ENCODE data around the gene KRT4.

DNA sequence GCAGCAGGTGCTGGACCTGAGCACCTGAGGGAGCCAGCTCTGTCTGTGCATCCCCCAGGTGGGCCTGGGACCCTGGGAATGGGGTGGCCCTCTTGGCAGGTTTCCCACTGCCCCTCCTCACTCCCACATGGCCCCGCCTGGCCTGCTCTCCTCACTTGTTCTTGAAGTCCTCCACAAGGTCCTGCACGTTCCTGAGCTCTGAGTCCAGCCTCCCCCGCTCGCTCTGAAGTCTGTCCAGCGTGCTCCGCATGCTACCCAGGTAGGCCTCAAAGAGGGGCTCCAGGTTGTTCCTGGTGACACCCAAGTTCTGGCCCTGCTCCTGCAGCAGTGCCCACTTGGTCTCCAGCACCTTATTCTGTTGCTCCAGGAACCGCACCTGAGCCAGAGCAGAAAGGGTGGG is 17.3 kb upstream of the KRT4 start:
- no peak for TF ChIP-seq POLR2A (IDR thresholded peaks at IDR 0.05)
- TF ChIP-seq, protein P1, sequence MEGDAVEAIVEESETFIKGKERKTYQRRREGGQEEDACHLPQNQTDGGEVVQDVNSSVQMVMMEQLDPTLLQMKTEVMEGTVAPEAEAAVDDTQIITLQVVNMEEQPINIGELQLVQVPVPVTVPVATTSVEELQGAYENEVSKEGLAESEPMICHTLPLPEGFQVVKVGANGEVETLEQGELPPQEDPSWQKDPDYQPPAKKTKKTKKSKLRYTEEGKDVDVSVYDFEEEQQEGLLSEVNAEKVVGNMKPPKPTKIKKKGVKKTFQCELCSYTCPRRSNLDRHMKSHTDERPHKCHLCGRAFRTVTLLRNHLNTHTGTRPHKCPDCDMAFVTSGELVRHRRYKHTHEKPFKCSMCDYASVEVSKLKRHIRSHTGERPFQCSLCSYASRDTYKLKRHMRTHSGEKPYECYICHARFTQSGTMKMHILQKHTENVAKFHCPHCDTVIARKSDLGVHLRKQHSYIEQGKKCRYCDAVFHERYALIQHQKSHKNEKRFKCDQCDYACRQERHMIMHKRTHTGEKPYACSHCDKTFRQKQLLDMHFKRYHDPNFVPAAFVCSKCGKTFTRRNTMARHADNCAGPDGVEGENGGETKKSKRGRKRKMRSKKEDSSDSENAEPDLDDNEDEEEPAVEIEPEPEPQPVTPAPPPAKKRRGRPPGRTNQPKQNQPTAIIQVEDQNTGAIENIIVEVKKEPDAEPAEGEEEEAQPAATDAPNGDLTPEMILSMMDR (IDR thresholded peaks at IDR 0.05): no peak

Data from adrenal gland (tissue), 5 donors.